Ovary (tissue), 3 donors: ENCODE measurements around the gene SIPA1L3.

Experiments
- CTCF ChIP-seq, 3 donors: fragments of 450-650 bp in 2 of 3; fragments of 200-600 bp in 1 of 3; IDR thresholded peaks; one replicate each; pipeline versions ENCODE4 v1.5.1 to v1.8.0; 2016 to 2022; ENCODE audit warnings: antibody characterized with exemption in 3 of 3, mild to moderate bottlenecking in 1 of 3
- EP300 ChIP-seq: sonication (generic); formaldehyde crosslinking; IDR thresholded peaks from one replicate; pipeline ENCODE4 v1.6.1; 2017; ENCODE audit warnings: antibody characterized with exemption
- POLR2A ChIP-seq: fragments of 450-650 bp; IDR thresholded peaks from one replicate; pipeline ENCODE4 v1.6.1; 2017; ENCODE audit warnings: antibody characterized with exemption, mild to moderate bottlenecking, moderate library complexity
- donor health status: DM: no; HTN: no; CAD: no.

- TF ChIP-seq CTCF (IDR thresholded peaks at IDR 0.05) (no peak), POLR2A (no peak), EP300 (no peak)
Observed at GRCh38 chr19:37991176-37991835, 84.3 kb downstream of the SIPA1L3 start.
